Measurements from ENCODE around the gene ISG20.
A peak's percentile ranks its signal among the peaks of the same experiment; 100 is the strongest.

ISG20 gene

GRCh38 chr15:88638626-88639372 is at the start of gene ISG20:
Gene ISG20 (plus strand): TSS chr15:88639016. CDS start chr15:88639367, 351 bp downstream.
- DNase-seq (ENCODE audit: low spot score) = peak; percentile 99

DNA sequence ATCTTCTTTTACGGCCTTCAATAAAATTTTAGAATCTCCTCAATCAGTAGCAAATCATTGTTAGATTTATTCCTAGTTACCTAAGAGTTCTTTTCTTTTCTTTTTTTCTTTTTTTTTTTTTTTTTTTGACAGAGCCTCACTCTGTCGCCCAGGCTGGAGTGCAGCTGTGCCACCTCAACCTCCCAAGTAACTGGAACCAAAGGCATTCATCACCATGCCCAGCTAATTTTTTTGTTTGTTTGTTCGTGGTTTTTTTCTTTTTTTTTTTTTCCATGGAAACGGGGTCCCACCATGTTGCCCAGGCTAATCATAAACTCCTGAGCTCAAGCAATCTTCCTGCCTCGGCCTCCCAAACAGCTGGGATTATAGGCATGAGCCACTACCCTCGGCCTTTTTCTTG is 48.1 kb upstream of the ISG20 start:
- no peak for DNase-seq (ENCODE audit: low spot score)

DNA sequence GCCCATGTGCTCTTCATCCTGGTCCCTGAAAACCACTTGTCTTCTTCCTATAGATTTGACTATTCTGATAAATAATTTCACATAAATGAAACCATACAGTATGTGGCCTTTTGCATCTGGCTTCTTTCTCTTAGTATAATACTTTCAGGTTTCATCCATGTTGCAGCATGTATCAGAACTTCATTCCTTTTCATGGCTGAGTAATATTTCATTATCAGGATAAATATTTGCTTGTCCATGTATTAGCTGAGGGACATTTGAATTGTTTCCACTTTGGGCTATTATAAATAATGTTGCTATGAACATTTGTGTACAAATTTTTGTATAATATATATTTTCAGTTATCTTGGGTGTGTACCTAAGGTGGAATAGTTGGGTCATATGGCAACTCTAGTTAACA is 47.4 kb upstream of the ISG20 start:
- no peak for DNase-seq (ENCODE audit: low spot score)

DNA sequence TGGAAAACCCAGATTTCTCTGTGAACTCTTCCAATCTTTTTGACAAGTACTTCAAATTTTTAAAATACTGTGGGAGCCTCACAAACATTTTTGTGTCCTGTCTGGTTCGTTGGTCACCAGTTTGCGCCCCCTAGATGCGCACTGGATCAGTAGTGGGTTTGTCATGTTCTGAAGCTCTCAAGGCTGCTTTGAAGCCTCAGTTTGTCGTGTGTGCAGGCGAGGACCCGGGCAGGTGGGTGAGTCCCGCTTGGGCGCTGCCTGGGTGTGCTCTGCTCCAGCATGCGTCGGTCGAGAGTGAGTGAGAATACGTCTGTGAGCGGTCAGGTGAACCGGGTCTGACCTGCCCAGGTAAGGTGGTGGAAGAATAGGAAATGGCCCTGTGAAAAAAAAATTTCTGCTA is 34.9 kb upstream of the ISG20 start:
- no peak for DNase-seq (ENCODE audit: low spot score)

- DNase-seq (ENCODE audit: low spot score) = no peak
Measured at GRCh38 chr15:88604381-88605188, 34.2 kb upstream of the ISG20 start.

GRCh38 chr15:88605189-88606069 is 33.4 kb upstream of the ISG20 start:
- no peak for DNase-seq (ENCODE audit: low spot score)

- no peak for DNase-seq (ENCODE audit: low spot score)
Measured at GRCh38 chr15:88606070-88606794, 32.6 kb upstream of the ISG20 start.

DNA sequence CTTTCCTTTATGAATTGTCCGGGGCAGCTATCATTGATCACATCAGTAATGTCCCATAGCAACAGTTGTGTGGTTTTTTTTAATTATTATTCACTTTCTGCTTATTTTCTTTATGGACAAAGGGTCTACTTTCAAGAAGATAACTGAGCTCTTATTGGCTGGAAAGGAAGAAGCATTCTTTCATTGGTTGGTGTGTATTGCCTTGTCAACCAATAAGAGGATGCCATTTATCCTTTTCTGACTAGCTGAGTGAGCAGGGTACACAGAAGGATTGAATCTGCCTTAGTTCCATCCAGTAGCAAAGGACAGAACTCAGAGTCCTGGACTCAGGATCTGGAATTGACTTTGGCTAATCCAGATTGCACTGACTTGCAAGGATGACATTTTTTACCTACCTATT is 30.9 kb upstream of the ISG20 start:
- DNase-seq (ENCODE audit: low spot score) = no peak

DNA sequence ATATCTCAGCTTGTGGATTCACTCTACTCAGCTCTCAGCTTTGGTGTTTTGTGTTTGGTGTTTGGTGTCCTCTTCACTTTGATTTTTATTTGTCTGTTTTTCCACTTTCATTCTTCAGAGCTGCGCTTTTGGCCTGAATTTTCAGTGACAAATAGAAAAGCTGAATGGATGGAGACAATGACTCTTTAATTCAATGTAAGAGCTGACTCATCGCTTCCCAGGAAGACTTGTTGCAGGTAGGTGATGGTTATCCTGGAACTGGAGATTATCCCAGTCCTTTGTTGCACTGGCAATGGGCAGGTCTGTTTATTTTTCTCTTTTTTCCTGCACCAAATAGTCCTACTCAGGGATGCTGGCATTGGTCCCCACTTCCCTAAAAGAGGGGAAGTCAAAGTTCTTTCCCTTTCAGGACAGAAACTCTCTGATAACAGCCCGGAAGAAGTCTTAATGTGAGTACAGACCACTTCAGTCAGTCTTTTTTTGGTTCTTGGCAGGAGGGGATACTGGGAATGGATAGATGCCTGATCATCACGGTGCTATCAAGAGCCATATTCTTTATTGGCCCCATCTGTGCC is 30.1 kb upstream of the ISG20 start:
- DNase-seq (ENCODE audit: low spot score) = no peak

- no peak for DNase-seq (ENCODE audit: low spot score)
Measured at GRCh38 chr15:88609344-88610090, 29.3 kb upstream of the ISG20 start.

DNA sequence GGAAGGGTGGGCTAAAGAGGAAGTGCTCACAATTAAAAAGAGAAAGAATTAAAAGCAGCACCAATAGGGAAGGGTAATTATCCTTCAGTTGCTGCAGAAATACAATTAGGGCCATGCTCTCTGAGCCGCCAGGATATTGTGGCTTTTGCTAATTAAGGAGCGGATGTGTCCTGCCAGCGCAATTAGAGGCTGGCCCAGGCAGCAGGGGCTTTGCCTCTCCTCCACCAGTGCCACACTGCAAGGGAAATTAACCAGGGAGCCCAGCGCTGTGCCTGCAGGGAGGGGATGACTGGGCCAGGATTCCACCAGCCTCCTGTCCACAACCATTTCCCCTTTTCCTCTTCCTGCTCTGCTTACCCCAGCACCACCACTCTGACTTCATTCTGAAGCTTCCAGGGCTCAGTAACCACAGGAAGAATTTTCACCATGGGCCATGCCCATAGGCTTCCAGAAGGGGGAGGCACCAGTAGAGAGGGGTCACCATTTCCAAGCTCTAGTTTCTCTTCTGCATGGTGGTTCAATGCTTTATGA is 28.1 kb upstream of the ISG20 start:
- no peak for DNase-seq (ENCODE audit: low spot score)

DNA sequence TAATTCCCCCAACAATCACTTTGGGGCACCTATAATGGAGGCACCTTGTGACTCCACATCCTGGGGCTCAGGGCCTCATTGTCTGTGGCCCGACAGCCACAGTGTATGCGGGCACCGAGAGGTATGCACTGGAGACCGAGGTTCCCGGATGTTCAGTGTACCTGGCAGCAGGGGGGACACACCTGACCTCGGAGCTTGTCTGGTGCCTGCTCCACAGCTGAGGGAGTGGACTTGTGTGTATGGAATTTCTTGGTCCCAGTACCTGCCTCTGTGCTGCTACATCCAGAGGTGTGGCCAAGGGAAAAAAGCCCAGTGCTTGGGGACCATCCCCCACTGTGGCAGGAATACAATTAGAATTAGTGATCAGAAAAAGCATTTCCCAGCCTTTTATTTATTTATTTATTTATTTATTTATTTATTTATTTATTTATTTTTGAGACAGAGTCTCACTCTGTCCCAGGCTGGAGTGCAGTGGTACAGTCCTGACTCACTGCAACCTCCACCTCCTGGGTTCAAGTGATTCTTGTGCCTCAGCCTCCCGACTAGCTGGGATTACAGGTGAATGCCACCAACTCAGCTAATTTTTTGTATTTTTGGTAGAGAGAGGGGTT is 26.5 kb upstream of the ISG20 start:
- no peak for DNase-seq (ENCODE audit: low spot score)

- peak; percentile 31 for DNase-seq (ENCODE audit: low spot score)
Measured at GRCh38 chr15:88613074-88613944, 25.5 kb upstream of the ISG20 start.

GRCh38 chr15:88615303-88616107 is 23.3 kb upstream of the ISG20 start:
- no peak for DNase-seq (ENCODE audit: low spot score)

DNA sequence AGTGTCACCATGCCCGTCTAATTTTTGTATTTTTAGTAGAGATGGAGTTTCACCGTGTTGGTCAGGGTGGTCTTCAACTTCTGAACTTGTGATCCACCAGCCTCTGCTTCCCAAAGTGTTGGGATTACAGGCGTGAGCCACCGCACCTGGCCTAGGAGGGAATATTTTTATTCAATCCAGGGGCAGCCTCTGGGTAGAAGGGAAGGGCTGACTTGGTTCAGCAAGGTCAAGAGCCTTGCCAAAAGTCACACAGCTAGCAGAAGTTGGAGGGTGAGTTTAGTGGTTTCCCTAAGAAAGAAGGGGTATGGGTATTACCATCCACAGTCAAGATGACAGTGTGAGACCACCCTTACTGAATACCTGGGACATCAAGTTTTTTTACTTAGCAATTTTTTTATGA is 22.6 kb upstream of the ISG20 start:
- no peak for DNase-seq (ENCODE audit: low spot score)

- DNase-seq (ENCODE audit: low spot score) = no peak
Measured at GRCh38 chr15:88617031-88617722, 21.6 kb upstream of the ISG20 start.

GRCh38 chr15:88617790-88618189 is 21.0 kb upstream of the ISG20 start:
- DNase-seq (ENCODE audit: low spot score) = no peak
